ENCODE results near the gene MYO1E.

DNA sequence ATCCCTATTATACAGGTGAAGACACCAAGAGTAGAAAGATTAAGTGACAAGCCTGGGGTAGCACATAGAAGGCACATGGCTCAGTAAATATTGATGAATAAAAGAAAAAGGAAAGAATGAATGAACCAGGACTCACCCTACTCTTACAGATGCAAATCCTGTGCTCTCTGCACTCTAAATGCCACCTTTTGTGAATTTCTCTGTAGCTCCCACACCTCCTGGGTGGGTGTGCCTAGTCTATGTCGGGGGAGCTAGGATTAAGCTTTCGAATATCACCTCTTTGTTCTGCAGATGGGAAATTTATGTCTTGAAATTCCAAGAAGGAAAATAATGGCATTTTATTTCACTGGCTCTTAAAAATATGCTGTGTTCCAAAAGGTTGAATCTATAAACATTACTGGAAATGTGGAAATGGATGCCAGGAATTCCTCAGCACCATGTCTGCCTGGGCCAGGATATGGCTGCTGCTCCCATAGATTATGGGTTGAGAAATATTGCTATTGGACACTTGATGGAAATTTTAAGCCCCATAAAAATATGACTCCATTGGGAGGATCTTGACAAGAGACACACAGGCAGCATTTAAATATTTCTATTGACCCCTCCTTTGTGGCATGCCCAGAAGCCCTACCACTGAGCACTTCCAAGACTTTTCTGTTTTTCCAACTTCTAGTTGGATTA lies 224.4 kb downstream of the MYO1E start:
- TF ChIP-seq, protein P1, sequence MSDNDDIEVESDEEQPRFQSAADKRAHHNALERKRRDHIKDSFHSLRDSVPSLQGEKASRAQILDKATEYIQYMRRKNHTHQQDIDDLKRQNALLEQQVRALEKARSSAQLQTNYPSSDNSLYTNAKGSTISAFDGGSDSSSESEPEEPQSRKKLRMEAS (CRISPR knock-in tag; IDR thresholded peaks at IDR 0.05): no peak
- TF ChIP-seq ATF3 (CRISPR knock-in tag; conservative IDR thresholded peaks at IDR 0.05) (no peak), NFE2L1 (CRISPR knock-in tag; IDR thresholded peaks at IDR 0.05) (no peak), FOXP1 (CRISPR knock-in tag; IDR thresholded peaks at IDR 0.05; ENCODE audit: borderline replicate concordance) (no peak), USF2 (CRISPR knock-in tag; IDR thresholded peaks at IDR 0.05) (no peak), SP1 (CRISPR knock-in tag; conservative IDR thresholded peaks at IDR 0.05) (no peak), JUN (CRISPR knock-in tag; IDR thresholded peaks at IDR 0.05) (no peak)
- TF ChIP-seq, protein P2, sequence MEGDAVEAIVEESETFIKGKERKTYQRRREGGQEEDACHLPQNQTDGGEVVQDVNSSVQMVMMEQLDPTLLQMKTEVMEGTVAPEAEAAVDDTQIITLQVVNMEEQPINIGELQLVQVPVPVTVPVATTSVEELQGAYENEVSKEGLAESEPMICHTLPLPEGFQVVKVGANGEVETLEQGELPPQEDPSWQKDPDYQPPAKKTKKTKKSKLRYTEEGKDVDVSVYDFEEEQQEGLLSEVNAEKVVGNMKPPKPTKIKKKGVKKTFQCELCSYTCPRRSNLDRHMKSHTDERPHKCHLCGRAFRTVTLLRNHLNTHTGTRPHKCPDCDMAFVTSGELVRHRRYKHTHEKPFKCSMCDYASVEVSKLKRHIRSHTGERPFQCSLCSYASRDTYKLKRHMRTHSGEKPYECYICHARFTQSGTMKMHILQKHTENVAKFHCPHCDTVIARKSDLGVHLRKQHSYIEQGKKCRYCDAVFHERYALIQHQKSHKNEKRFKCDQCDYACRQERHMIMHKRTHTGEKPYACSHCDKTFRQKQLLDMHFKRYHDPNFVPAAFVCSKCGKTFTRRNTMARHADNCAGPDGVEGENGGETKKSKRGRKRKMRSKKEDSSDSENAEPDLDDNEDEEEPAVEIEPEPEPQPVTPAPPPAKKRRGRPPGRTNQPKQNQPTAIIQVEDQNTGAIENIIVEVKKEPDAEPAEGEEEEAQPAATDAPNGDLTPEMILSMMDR (IDR thresholded peaks at IDR 0.05): no peak
- TF ChIP-seq, protein P3, sequence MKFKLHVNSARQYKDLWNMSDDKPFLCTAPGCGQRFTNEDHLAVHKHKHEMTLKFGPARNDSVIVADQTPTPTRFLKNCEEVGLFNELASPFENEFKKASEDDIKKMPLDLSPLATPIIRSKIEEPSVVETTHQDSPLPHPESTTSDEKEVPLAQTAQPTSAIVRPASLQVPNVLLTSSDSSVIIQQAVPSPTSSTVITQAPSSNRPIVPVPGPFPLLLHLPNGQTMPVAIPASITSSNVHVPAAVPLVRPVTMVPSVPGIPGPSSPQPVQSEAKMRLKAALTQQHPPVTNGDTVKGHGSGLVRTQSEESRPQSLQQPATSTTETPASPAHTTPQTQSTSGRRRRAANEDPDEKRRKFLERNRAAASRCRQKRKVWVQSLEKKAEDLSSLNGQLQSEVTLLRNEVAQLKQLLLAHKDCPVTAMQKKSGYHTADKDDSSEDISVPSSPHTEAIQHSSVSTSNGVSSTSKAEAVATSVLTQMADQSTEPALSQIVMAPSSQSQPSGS (CRISPR knock-in tag; IDR thresholded peaks at IDR 0.05; ENCODE audit: borderline replicate concordance, low read depth): no peak
